ENCODE results near the gene SF3B6.
A peak's percentile ranks its signal among the peaks of the same experiment; 100 is the strongest.
"Not testable (repeated sequence)": the region's sequence is repeated elsewhere in the genome, so short reads cannot be mapped to it uniquely, and the experiment has no call there.

SF3B6 gene, protein sequence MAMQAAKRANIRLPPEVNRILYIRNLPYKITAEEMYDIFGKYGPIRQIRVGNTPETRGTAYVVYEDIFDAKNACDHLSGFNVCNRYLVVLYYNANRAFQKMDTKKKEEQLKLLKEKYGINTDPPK
- 46.4 to 133 reads per million in 2 experiments for total RNA-seq

GRCh38 chr2:24075915-24076848, at the start of gene SF3B6:
Gene SF3B6, minus strand, starts transcription at chr2:24076326. Its CDS starts 97 bp downstream, at chr2:24076229.
- peak; percentile 100 for DNase-seq (ENCODE audit: low read depth)

DNA sequence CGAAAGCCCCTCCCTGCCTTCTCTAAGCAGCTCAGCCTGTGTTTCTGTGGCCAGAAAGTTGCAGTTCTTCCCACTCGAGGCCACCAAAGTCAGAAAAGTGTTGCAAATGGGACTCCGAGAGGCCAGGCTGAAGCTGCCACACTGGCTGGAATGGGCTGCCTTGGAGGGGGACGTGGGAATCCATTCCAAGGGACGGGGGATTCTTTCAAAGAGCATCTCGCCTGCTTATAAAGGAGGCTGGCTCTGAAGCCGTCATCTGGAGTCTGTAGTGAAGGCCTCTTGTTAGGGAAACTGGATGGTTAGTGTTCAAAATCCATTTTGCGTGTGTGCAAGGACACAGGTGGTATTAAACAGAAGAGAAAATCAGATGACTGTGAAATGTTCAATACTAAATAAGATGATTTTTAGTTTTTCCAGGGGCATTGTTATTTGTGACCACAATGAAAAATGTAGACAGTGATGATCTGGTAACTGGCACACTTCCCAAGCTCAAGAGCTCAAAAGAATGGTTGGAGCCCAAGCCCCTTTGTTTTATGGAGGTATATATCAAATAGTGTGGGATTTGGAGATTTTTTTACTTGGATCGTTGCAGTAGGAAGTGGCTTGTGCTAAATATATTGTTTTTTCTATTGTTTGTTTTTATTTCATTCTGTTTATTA, 47.9 kb upstream of the SF3B6 start:
- no peak for DNase-seq (ENCODE audit: low read depth)

GRCh38 chr2:24123195-24123921, 47.2 kb upstream of the SF3B6 start, which contains the start of the genes FAM228B and PFN4:
Gene FAM228B, plus strand, starts transcription at chr2:24123469. Its CDS starts 893 bp downstream, at chr2:24124362.
Gene PFN4, minus strand, starts transcription at chr2:24123334. Its CDS starts 799 bp downstream, at chr2:24122535.
- DNase-seq (ENCODE audit: low read depth) = peak; percentile 4

DNA sequence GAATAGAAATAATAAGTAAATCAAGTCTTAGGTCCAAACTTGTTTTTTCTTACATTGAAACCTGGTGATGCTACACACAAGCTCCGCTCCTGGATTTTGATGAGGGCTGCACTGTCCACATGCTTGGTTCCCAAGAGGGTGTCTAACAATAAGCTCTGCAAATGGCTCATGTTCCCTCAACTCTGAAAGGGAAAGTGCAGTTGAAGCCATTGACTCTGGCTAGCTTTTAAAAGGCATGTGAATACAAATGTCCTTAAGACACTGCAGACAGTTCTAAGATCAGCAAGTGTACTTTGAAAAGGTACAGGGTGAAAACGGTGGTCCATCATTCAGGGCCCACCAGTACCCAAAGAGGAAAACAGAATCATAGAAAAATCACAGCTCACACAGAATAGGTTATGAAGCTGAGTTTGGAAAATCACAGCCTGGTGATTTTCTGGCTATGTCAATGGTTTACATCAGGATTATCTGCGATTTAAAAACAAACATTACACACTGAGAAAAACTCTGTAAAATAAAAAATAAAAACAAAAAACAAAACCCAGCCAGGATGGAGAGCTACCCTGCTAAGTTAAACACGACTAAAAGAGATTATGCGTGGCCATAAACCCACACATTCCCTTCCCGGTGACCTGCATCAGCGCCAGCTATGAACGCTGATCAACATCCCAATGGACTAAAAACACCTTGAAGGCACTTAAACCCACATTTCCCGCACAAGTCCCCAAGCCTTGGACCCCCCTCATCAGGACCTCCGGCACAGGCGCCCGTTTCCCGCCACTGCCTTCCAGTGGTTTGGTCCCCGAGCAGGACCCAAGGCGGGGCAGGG, 46.5 kb upstream of the SF3B6 start:
- DNase-seq (ENCODE audit: low read depth) = no peak

DNA sequence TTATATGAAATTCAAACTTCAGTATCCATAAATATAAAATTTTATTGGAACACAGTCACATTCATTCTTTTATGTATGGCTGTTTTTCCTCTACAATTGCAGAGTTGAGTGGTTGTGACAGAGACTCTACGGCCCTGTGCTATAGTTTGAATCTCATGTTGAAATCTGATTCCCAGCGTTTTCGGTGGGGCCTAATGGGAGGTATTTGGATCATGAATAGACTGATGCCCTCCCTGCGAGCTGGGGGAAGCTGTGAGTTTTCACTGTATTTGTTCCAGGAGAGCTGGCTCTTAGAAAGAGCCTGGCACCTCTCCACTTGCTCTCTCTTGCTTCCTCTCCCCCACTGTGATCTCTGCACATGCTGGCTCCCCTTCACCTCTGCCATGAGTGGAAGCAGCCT, 45.3 kb upstream of the SF3B6 start:
- no peak for DNase-seq (ENCODE audit: low read depth)

GRCh38 chr2:24121066-24121465, 44.9 kb upstream of the SF3B6 start:
- no peak for DNase-seq (ENCODE audit: low read depth)

DNA sequence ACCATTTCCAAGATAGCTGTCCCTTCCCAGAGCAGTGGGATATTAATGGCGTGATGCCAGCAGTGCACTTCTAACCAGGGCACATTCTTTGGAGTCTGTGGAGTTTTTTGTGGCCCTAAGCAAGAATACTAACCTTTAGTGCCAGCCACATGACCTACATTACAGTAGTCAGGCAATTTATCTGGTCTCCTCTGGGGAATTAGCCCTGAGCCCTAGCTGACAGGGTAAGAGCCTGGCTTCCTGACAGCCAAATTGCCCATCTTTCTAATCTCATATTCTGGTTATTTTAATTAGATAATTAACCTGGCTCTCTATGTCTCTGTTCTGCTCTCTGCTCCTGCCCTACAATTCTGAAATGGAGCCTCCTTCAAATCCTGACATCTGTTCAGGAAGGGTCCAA, 41.8 kb upstream of the SF3B6 start:
- no peak for DNase-seq (ENCODE audit: low read depth)

GRCh38 chr2:24115057-24115456, 38.9 kb upstream of the SF3B6 start:
- DNase-seq (ENCODE audit: low read depth) = no peak

DNA sequence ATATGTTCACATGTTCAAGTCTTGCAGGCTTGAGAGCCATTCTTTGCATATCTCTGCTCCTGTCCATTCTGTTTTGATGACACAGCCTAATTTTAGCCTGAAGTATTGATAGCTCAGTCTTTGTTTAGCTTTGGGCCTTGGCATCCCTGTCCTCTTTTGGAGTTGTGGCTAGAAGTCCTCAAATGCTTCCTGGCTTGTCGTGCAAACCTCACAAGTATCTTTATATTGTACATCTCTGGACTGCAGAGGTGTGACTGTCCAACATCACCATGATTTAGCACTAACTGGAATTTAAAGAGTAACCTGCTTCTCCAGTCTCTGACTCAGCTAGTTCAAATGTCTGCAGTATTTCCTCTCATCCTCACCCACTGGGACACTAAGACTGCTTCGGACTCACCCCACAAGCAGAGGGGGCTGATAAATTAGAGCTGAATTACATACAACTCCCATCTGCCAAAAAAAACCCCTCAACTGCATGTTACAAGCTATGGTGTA, 35.3 kb upstream of the SF3B6 start:
- no peak for DNase-seq (ENCODE audit: low read depth)

DNA sequence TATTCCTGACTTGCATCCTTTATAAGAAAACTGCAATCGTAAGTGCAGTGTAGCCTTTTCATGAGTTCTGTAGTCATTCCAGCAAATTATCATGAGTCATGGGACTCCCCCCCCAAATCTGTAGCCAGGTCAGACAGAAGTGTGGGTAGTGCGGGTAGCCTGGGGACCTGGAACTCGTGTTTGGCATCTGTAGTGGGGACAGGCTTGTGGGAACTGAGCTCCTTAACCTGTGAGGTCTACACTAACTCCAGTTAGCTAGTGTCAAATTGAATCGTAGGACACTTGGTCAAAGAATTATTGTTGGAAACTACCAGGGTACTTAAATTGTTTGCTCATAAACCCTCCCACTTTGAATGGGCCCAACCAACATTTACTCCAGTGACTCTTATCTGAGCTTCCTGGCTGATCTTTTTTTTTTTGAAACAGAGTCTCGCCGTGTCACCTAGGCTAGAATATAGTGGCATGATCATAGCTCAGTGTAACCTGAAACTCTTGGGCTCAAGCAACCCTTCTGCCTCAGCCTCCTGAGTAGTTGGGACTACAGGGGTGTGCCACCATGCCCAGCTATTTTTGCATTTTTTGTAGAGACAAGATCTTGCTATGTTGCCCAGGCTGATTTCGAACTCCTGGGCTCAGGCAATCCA, 34.7 kb upstream of the SF3B6 start:
- no peak for DNase-seq (ENCODE audit: low read depth)

- not testable (repeated sequence) for DNase-seq (ENCODE audit: low read depth)
Measured at GRCh38 chr2:24109431-24109830, 33.3 kb upstream of the SF3B6 start.

DNA sequence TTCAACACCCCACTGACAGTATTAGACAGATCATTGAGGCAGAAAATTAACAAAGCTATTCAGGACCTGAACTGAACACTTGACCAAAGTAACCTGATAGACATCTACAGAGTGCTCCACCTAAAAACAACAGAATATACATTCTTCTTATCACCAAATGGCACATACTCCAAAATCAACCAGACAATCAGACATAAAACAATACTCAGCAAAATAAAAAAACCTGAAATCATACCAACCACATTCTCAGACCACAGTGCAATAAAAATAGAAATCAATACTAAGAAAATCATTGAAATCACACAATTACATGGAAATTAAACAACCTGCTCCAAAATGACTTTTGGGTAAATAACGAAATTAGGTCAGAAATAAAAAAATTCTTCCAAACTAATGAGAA, 31.2 kb upstream of the SF3B6 start:
- no peak for DNase-seq (ENCODE audit: low read depth)

DNA sequence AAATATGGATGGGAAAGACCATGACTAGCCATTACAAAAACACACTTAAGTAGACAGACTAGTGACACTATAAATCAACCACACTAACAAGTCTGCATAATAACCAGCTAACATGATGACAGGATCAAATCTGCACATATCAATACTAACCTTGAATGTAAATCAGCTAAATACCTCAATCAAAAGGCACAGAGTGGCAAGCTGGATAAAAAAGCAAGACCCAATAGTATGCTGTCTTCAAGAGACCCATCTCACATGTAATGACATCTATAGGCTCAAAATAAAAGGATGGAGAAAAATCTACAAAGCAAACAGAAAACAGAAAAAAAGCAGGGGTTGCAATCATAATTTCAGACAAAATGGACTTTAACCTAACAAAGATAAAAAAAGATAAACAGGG, 30.7 kb upstream of the SF3B6 start:
- no peak for DNase-seq (ENCODE audit: low read depth)

DNA sequence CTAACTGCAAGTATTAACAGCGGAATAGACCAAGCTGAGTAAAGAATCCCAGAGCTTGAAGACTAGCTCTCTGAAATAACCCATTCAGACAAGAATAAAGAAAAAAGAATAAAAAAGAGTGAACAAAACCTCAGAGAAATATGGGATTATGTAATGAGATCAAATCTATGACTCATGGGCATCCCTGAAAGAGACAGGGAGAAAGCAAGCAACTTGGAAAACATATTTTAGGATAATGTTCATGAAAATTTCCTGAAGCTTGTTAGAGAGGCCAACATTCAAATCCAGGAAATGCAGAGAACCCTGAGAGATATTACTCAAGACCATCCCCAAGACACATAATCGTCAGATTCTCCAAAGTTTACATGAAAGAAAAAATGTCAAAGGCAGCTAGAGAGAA, 29.7 kb upstream of the SF3B6 start:
- DNase-seq (ENCODE audit: low read depth) = no peak

DNA sequence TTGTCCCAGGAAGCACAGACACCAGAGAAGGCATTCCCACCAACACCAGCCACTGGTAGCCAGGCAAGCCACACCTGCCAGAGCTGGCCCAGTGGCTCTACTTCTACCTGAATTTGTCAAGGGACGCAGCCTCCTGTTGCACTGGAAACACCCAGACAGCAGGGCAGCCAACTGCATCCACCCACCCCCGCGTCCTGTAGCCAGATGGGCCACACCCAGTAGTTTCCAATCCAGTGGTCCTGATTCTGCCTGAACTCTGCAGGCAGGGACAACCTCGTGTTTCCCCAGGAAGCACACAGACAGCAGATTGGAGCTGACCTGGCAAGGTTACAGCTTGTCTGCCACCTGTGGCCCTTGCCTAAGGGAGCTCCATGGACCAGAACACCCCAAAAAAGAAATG, 28.8 kb upstream of the SF3B6 start:
- no peak for DNase-seq (ENCODE audit: low read depth)

- no peak for DNase-seq (ENCODE audit: low read depth)
Measured at GRCh38 chr2:24104110-24104650, 28.1 kb upstream of the SF3B6 start.

DNA sequence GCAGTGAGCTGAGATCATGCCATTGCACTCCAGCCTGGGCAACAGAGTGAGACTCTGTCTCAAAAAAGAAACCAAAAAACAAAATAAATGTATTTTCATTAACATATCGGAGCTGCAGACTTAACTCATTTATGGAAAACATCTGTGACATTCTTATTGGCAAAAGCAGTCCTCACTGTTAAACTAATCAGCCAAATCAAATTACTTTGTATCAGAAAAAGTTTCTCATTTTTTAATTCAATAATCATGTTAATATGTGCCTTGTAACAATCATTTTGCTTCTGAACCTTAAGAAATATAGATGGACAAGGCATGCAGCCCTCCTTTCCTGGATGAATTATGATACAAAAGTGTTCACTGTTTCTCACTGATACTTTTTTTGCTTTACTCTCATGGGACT, 26.6 kb upstream of the SF3B6 start:
- no peak for DNase-seq (ENCODE audit: low read depth)

GRCh38 chr2:24101992-24102391, 25.9 kb upstream of the SF3B6 start:
- DNase-seq (ENCODE audit: low read depth) = no peak

- not testable (repeated sequence) for DNase-seq (ENCODE audit: low read depth)
Measured at GRCh38 chr2:24100732-24101131, 24.6 kb upstream of the SF3B6 start.

DNA sequence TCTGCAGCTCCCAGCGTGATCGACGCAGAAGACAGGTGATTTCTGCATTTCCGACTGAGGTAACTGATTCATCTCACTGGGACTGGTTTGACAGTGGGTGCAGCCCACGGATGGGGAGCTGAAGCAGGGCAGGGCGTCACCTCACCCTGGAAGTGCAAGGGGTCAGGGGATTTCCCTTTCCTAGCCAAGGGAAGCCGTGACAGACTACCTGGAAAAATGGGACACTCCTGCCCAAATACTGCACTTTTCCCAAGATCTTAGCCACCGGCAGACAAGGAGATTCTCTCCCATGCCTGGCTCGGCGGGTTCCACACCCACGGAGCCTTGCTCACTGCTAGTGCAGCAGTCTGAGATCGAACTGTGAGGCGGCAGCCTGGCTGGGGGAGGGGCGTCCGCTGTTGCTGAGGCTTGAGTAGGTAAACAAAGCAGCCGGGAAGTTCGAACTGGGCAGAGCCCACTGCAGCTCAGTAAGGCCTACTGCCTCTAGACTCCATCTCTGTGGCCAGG, 19.1 kb upstream of the SF3B6 start:
- not testable (repeated sequence) for DNase-seq (ENCODE audit: low read depth)

Measured in T follicular helper cell (primary cell).